Panc1 (cell line): Measurements from ENCODE around the gene IFNAR2.
"Not testable (repeated sequence)": the region's sequence is repeated elsewhere in the genome, so short reads cannot be mapped to it uniquely, and the experiment has no call there.

ENCODE experiments used
- CTCF ChIP-seq: fragments of 450-650 bp; IDR thresholded peaks from 2 replicates; pipeline ENCODE4 v1.5.1; 2017; ENCODE audit warnings: mild to moderate bottlenecking
- POLR2AphosphoS5 ChIP-seq: IDR thresholded peaks from 2 replicates; pipeline ENCODE4 v1.6.1; 2012; ENCODE audit warnings: mild to moderate bottlenecking, low read depth, low read length, moderate library complexity
- REST ChIP-seq, 2 experiments: IDR thresholded peaks; 2 replicates each; pipeline ENCODE4 v1.6.1; 2011 to 2012; ENCODE audit warnings: low read depth in 2 of 2, control low read depth in 1 of 2, low read length in 1 of 2, mild to moderate bottlenecking in 1 of 2, moderate library complexity in 1 of 2; ENCODE audit not compliant: insufficient read depth in 1 of 2
- TCF7L2 ChIP-seq: IDR thresholded peaks from 2 replicates; pipeline ENCODE4 v1.6.1; 2011; ENCODE audit warnings: mild to moderate bottlenecking, low read depth, low read length, inconsistent platforms

GRCh38 chr21:33253382-33253781 lies 23.6 kb downstream of the IFNAR2 start:
- not testable (repeated sequence) for TF ChIP-seq CTCF; REST (IDR thresholded peaks at IDR 0.05; ENCODE audit: insufficient read depth in 1 of 2, low read depth in 2 of 2, low read length in 1 of 2); POLR2AphosphoS5; TCF7L2
